HEK293 (cell line): ENCODE data around the gene SLC2A4.
"Not testable (repeated sequence)": the region's sequence is repeated elsewhere in the genome, so short reads cannot be mapped to it uniquely, and the experiment has no call there.

Experiments used
- CTCF ChIA-PET: fragments of 350-600 bp; formaldehyde crosslinking; extraction: SDS; loops from one replicate; lab custom pipeline; 2021; ENCODE audit warnings: antibody characterized with exemption; lab: Yijun Ruan, JAX
- POLR2A ChIA-PET: fragments of 300-600 bp; formaldehyde crosslinking; extraction: SDS; loops from one replicate; lab custom pipeline; 2020; ENCODE audit warnings: antibody characterized with exemption, inconsistent platforms; lab: Yijun Ruan, JAX
- H3K27ac ChIP-seq: fragments of 200-500 bp; sonication (Bioruptor generic); 2 replicates; pipeline ENCODE4 v1.5.1; 2014; ENCODE audit warnings: low read depth, low read length, control low read depth, inconsistent platforms; ENCODE audit errors: extremely low read depth
- H3K36me3 ChIP-seq, 2 experiments: fragments of 200-500 bp in 1 of 2; sonication (Bioruptor generic) in 1 of 2; 1 replicate in 1 of 2; 2 replicates in 1 of 2; pipeline ENCODE4 v1.5.1; 2014 to 2017; ENCODE audit warnings: inconsistent platforms in 2 of 2, low read length in 2 of 2; ENCODE audit not compliant: control insufficient read depth in 2 of 2, insufficient read depth in 1 of 2
- H3K4me1 ChIP-seq: fragments of 200-500 bp; sonication (Bioruptor generic); 2 replicates; pipeline ENCODE4 v1.5.1; 2014; ENCODE audit warnings: mild to moderate bottlenecking, low read length, inconsistent platforms; ENCODE audit not compliant: control insufficient read depth, insufficient read depth
- H3K4me3 ChIP-seq: 2 replicates; pipeline ENCODE4 v1.5.1; 2011; ENCODE audit warnings: low read depth, mild to moderate bottlenecking, control low read depth, low read length, moderate library complexity
- H3K9me3 ChIP-seq: fragments of 200-500 bp; sonication (Bioruptor generic); 2 replicates; pipeline ENCODE4 v1.5.1; 2014; ENCODE audit warnings: low read depth, low read length, inconsistent platforms; ENCODE audit not compliant: control insufficient read depth, insufficient read depth
- ZBTB17 ChIP-seq: fragments of 450-650 bp; formaldehyde crosslinking; IDR thresholded peaks from 2 replicates; pipeline ENCODE4 v1.5.1; 2016; ENCODE audit warnings: missing biosample characterization, missing genetic modification characterization
- ZNF514 ChIP-seq: fragments of 450-650 bp; formaldehyde crosslinking; IDR thresholded peaks from 2 replicates; pipeline ENCODE4 v1.5.1; 2016; ENCODE audit warnings: missing biosample characterization, missing genetic modification characterization
- ZNF747 ChIP-seq: fragments of 450-650 bp; formaldehyde crosslinking; IDR thresholded peaks from 2 replicates; pipeline ENCODE4 v1.5.1; 2016; ENCODE audit warnings: missing biosample characterization, missing genetic modification characterization
- ZSCAN23 ChIP-seq: fragments of 450-650 bp; formaldehyde crosslinking; IDR thresholded peaks from 2 replicates; pipeline ENCODE4 v1.5.1; 2016; ENCODE audit warnings: missing biosample characterization, missing genetic modification characterization

Gene SLC2A4

GRCh38 chr17:7336240-7337175 is 55.0 kb downstream of the SLC2A4 start, which contains the start of gene ACAP1 (continued):
- TF ChIP-seq ZNF747 (tag by site-specific recombination) (no peak), ZSCAN23 (tag by site-specific recombination) (no peak), ZBTB17 (tag by site-specific recombination) (peak; percentile 44), ZNF514 (tag by site-specific recombination) (no peak)

- H3K36me3 ChIP-seq, H3K4me1 ChIP-seq, H3K27ac ChIP-seq, H3K4me3 ChIP-seq, H3K9me3 ChIP-seq: not testable (repeated sequence)
- ChIA-PET POLR2A (interaction anchor here (0.8 kb wide), 1 partner anchor 18 kb away, joined by 3 read pairs; no protein-coding TSS in a partner anchor), CTCF (interaction anchor here (0.7 to 1.8 kb wide), 4 partner anchors 8 to 653 kb away, joined by 4 to 10 read pairs (median 6); no protein-coding TSS in a partner anchor)
These were observed 56.1 kb downstream of the SLC2A4 start for GRCh38 chr17:7337600-7337999.
